Measurements from ENCODE around the gene SORBS1. TPM values are rescaled to one million over a fixed set of nuclear protein-coding genes. Genes with fewer than 3 reads are reported as not detected.
A peak's percentile ranks its signal among the peaks of the same experiment; 100 is the strongest.

The SORBS1 gene
- total and polyA plus RNA-seq, 5 donors: 225 to 511 (median 428) TPM

DNA sequence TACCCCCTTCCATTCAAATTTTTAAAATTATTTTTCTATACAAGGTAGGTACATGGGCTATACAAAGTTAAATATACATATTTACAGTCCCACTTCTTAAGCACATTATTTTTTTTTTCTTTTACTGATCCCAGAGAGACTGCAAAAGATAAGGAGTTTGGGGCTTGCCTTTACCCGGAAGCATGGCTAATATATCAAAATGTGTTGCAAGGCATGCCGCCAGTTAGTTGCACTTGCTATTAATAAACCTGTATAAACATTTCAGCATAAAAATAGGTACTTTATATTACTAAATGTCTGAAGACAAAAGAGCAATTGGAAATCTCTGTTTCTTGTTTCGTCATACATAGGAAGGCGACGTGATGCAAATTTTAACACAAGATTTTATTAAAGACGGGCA is 248.9 kb downstream of the SORBS1 start:
- DNase-seq: no peak
- intact Hi-C loops (cut with DNase I): no loop called here
- H3K9me3 ChIP-seq (ENCODE audit: control insufficient read depth, low read length): no peaks in the 10 kb centered on the region
- 38% methylated on average over 6 of the region's 6 CpGs for WGBS
- H3K4me1 ChIP-seq (ENCODE audit: control insufficient read depth, insufficient read depth, low read length): peaks cover 14% of the 10 kb centered on the region
- H3K27me3 ChIP-seq (ENCODE audit: control insufficient read depth, insufficient read depth): no peaks in the 10 kb centered on the region
- no peak for ATAC-seq
- no peak overlapping the region for H3K27ac ChIP-seq (ENCODE audit: low read length)
- H3K4me3 ChIP-seq (ENCODE audit: low read length): no peak overlapping the region

GRCh38 chr10:95309958-95310357 is 251.2 kb downstream of the SORBS1 start:
- H3K9me3 ChIP-seq (ENCODE audit: control insufficient read depth, low read length): no peaks in the 10 kb centered on the region
- no peak overlapping the region for H3K4me3 ChIP-seq (ENCODE audit: low read length)
- H3K27ac ChIP-seq (ENCODE audit: low read length): no peak overlapping the region
- no peaks in the 10 kb centered on the region for H3K27me3 ChIP-seq (ENCODE audit: control insufficient read depth, insufficient read depth)
- peaks cover 14% of the 10 kb centered on the region for H3K4me1 ChIP-seq (ENCODE audit: control insufficient read depth, insufficient read depth, low read length)
- DNase-seq (no peak), ATAC-seq (no peak)
- intact Hi-C loops (cut with DNase I): no loop called here
- WGBS: 50% methylated on average over 1 of the region's 1 CpG

DNA sequence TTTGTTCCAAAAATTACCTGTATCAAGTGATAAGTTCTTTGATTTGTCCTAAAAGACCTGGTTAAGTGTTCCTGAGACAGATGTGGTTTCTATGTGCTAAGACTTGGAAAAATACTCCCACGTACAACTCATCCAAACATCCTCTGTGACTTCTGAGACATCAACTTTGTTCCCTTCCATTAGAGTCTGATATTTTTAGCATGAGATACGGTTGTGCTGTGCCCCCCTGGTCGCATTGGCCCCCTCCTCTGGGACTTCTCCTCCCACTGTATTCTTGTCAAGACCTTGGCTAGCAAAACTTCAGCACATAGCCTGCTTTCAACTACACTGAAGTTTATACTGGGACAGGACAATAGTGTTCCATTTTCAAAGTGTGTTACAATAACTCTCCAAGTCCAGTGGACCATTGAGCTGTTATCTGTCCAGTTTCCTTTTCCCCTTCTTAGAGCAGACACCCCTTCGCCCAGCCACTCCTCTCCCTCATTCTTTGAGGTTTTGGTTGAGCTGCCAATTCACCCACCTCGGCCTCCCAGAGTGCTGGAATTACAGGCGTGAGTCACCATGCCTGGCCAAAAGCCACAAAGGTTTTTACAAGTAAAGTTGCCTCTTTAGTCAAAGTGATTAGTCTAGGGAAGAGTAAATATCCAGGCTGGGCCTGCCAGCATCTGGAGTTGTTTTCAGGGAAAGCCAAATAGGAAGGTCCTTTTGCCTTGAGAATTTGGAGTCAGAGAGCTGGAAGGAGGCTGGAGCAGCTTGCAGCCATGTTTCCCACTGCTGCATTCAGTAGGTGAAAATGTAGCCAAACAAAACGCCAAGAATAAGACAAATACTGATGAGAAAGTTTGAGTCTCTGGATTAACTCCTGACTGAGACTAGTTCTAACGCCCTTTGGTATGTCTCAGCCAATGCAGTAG is 252.5 kb downstream of the SORBS1 start:
- DNase-seq (peak; percentile 78 to 86 (median 85)), ATAC-seq (peak; percentile 78 to 92)
- Histone ChIP-seq H3K4me1 (ENCODE audit: control insufficient read depth, insufficient read depth, low read length) (peaks cover 10% of the 10 kb centered on the region), H3K4me3 (ENCODE audit: low read length) (no peak overlapping the region), H3K9me3 (ENCODE audit: control insufficient read depth, low read length) (no peaks in the 10 kb centered on the region), H3K27ac (ENCODE audit: low read length) (peak overlapping the region; percentile 72), H3K27me3 (ENCODE audit: control insufficient read depth, insufficient read depth) (no peaks in the 10 kb centered on the region)
- 19% methylated on average over 8 of the region's 8 CpGs for WGBS
- intact Hi-C loops (cut with DNase I): no loop called here

DNA sequence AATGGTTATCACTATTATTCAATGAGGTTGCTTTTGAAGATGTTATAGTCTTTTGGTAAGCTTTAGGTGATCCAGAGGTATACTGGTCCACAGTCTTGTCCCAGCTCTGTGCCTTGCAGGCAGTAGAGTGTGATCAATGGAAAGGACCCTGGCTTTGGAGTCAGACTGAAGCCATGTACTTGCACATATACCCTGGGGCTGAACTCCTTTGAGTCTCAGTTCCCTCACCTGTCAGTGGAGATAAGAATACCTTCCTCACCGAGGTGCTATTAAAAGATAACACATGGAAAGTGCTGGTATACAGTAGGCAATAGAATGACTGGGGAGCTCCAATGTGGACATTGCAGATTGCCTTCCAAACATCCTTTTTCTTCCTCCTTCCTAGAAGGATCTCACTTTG is 254.3 kb downstream of the SORBS1 start:
- Histone ChIP-seq H3K27me3 (ENCODE audit: control insufficient read depth, insufficient read depth) (no peaks in the 10 kb centered on the region), H3K9me3 (ENCODE audit: control insufficient read depth, low read length) (no peaks in the 10 kb centered on the region), H3K4me1 (ENCODE audit: control insufficient read depth, insufficient read depth, low read length) (peaks cover 10% of the 10 kb centered on the region), H3K27ac (ENCODE audit: low read length) (no peak overlapping the region), H3K4me3 (ENCODE audit: low read length) (no peak overlapping the region)
- intact Hi-C loops (cut with DNase I): no loop called here
- no peak for DNase-seq
- no peak for ATAC-seq
- 83% methylated on average over 1 of the region's 1 CpG for WGBS

DNA sequence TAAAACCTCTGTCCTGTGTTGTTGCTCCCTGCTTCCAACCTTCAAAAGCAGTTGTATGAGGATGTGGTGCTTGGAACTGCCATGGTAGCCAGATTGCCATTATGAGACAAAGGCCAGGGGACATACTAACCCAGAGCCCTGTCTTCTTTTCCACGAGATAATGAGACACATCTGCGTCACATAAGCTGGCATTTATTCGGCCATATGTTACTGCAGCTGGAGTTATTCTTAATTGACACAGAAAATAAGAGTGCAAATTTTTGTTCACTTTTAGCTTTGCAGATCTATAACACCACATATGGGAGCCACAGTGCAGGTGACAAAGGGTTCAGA is 254.9 kb downstream of the SORBS1 start:
- Histone ChIP-seq H3K9me3 (ENCODE audit: control insufficient read depth, low read length) (no peaks in the 10 kb centered on the region), H3K4me3 (ENCODE audit: low read length) (no peak overlapping the region), H3K27me3 (ENCODE audit: control insufficient read depth, insufficient read depth) (no peaks in the 10 kb centered on the region), H3K4me1 (ENCODE audit: control insufficient read depth, insufficient read depth, low read length) (peaks cover 10% of the 10 kb centered on the region), H3K27ac (ENCODE audit: low read length) (no peak overlapping the region)
- intact Hi-C loops (cut with DNase I): no loop called here
- ATAC-seq (no peak), DNase-seq (no peak)
- 78% methylated on average over 3 of the region's 3 CpGs for WGBS

DNA sequence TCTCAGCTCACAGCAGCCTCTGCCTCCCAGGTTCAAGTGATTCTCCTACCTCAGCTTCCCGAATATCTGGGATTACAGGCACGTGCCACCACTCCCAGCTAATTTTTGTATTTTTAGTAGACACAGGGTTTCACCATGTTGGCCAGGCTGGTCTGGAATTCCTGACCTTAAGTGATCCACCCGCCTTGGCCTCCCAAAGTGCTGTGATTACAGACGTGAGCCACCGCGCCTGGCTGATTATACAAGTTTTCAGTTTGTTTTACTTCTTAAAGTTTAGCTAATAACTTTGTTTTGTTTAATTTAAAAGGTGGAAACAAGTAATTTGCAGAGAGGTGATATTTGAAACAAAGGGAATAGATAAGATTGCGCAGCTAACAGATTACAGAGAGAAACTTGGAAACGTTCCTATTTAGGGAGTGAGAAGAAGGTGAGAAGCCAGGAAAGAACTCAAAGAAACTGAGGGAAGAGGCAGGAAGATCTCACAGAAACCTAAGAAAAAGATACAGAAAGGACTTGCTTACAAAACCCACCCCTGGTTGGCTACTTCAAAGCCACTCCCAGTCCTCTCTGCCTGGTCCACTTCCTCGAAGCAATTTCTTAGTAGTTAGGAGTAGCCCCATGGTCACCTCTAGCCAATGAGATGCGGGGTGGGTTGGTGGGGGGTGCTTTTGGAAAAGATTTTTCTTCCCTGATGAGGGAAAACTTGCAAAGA is 255.4 kb downstream of the SORBS1 start:
- Histone ChIP-seq H3K4me3 (ENCODE audit: low read length) (no peak overlapping the region), H3K4me1 (ENCODE audit: control insufficient read depth, insufficient read depth, low read length) (peaks cover 10% of the 10 kb centered on the region), H3K27ac (ENCODE audit: low read length) (no peak overlapping the region), H3K27me3 (ENCODE audit: control insufficient read depth, insufficient read depth) (no peaks in the 10 kb centered on the region), H3K9me3 (ENCODE audit: control insufficient read depth, low read length) (no peaks in the 10 kb centered on the region)
- peak in 1 of 2 donors; percentile 26 for ATAC-seq
- intact Hi-C loops (cut with DNase I): no loop called here
- DNase-seq: no peak
- WGBS: 39% methylated on average over 10 of the region's 10 CpGs

- DNase-seq (no peak), ATAC-seq (no peak)
- Histone ChIP-seq H3K27me3 (ENCODE audit: control insufficient read depth, insufficient read depth) (no peaks in the 10 kb centered on the region), H3K4me1 (ENCODE audit: control insufficient read depth, insufficient read depth, low read length) (peaks cover 10% of the 10 kb centered on the region), H3K9me3 (ENCODE audit: control insufficient read depth, low read length) (no peaks in the 10 kb centered on the region), H3K4me3 (ENCODE audit: low read length) (no peak overlapping the region), H3K27ac (ENCODE audit: low read length) (no peak overlapping the region)
- WGBS: 74% methylated on average over 2 of the region's 2 CpGs
- intact Hi-C loops (cut with DNase I): no loop called here
These were observed 256.2 kb downstream of the SORBS1 start for GRCh38 chr10:95304976-95305375.

GRCh38 chr10:95304463-95304862 is 256.7 kb downstream of the SORBS1 start:
- ATAC-seq (no peak), DNase-seq (no peak)
- peaks cover 8% of the 10 kb centered on the region for H3K4me1 ChIP-seq (ENCODE audit: control insufficient read depth, insufficient read depth, low read length)
- no peaks in the 10 kb centered on the region for H3K27me3 ChIP-seq (ENCODE audit: control insufficient read depth, insufficient read depth)
- intact Hi-C loops (cut with DNase I): no loop called here
- H3K9me3 ChIP-seq (ENCODE audit: control insufficient read depth, low read length): no peaks in the 10 kb centered on the region
- H3K27ac ChIP-seq (ENCODE audit: low read length): no peak overlapping the region
- no peak overlapping the region for H3K4me3 ChIP-seq (ENCODE audit: low read length)
- WGBS: 89% methylated on average over 4 of the region's 4 CpGs

DNA sequence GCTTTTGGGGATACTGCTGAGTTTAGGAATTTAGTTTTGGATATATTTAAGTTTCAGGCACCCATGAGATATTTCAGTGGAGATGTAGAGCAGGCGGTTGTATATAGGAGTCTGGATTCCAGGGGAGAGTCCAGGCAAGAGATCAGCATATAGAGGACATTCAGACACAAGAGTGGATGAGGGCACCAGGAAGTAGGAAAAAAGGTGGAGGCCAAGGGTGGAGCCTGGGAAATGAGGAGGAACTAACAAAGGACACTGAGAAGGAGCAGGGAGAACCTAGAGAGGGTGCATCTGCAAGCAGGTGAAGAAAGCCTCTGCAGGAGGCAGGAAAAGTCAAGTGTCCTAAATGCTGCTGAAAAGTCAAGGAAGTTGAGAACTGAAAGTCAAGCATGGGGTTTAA is 257.2 kb downstream of the SORBS1 start:
- H3K4me1 ChIP-seq (ENCODE audit: control insufficient read depth, insufficient read depth, low read length): peaks cover 6% of the 10 kb centered on the region
- H3K9me3 ChIP-seq (ENCODE audit: control insufficient read depth, low read length): no peaks in the 10 kb centered on the region
- ATAC-seq: no peak
- no peak overlapping the region for H3K4me3 ChIP-seq (ENCODE audit: low read length)
- DNase-seq: no peak
- no peaks in the 10 kb centered on the region for H3K27me3 ChIP-seq (ENCODE audit: control insufficient read depth, insufficient read depth)
- intact Hi-C loops (cut with DNase I): no loop called here
- no peak overlapping the region for H3K27ac ChIP-seq (ENCODE audit: low read length)
- WGBS: 97% methylated on average over 1 of the region's 1 CpG

GRCh38 chr10:95303535-95303934 is 257.6 kb downstream of the SORBS1 start:
- no peak for ATAC-seq
- Histone ChIP-seq H3K4me1 (ENCODE audit: control insufficient read depth, insufficient read depth, low read length) (peaks cover 2% of the 10 kb centered on the region), H3K9me3 (ENCODE audit: control insufficient read depth, low read length) (no peaks in the 10 kb centered on the region), H3K4me3 (ENCODE audit: low read length) (no peak overlapping the region), H3K27me3 (ENCODE audit: control insufficient read depth, insufficient read depth) (no peaks in the 10 kb centered on the region), H3K27ac (ENCODE audit: low read length) (no peak overlapping the region)
- 49% methylated on average over 8 of the region's 8 CpGs for WGBS
- DNase-seq: no peak
- intact Hi-C loops (cut with DNase I): no loop called here

DNA sequence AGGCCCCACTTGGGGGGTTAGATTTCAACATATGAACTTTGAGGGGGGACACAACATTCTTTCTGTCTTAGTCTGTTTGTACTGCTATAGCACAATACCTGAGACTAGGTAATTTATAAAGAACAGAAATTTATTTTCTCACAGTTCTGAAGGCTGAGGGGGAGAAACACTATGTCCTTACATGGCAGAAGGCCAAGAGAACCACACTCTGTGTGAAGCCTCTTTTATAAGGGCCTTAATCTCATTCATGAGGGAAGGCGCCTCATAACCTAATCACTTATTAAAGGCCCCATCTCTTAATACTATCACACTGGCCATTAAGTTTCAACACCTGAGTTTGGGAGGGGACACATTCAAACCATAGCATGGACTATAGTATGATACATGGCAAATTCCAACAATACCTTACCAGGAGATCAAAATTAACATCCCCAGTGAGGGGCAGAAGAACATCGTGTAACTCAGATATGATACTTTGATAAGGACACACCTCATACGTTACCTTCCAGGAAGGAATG is 261.1 kb downstream of the SORBS1 start:
- H3K9me3 ChIP-seq (ENCODE audit: control insufficient read depth, low read length): no peaks in the 10 kb centered on the region
- intact Hi-C loops (cut with DNase I): no loop called here
- 71% methylated on average over 3 of the region's 3 CpGs for WGBS
- ATAC-seq (no peak), DNase-seq (no peak)
- no peak overlapping the region for H3K27ac ChIP-seq (ENCODE audit: low read length)
- H3K4me3 ChIP-seq (ENCODE audit: low read length): no peak overlapping the region
- peaks cover 3% of the 10 kb centered on the region for H3K4me1 ChIP-seq (ENCODE audit: control insufficient read depth, insufficient read depth, low read length)
- H3K27me3 ChIP-seq (ENCODE audit: control insufficient read depth, insufficient read depth): no peaks in the 10 kb centered on the region
